CD4-positive, CD25-positive, alpha-beta regulatory T cell (primary cell): ENCODE results near the gene FBXO22. TPM values are rescaled to one million over a fixed set of nuclear protein-coding genes. Genes with fewer than 3 reads are reported as not detected.

ENCODE experiments used
- ATAC-seq, 2 donors: fragments of 150-1000 bp; cut with Tn5 transposase; one replicate each; pipeline ENCODE4 v1.10.0; 2021; ENCODE audit warnings: low read depth in 2 of 2, moderate number of reproducible peaks in 2 of 2, moderate library complexity in 1 of 2
- DNase-seq, 3 donors: peaks; one replicate each; pipeline versions ENCODE4 v3.0.0 to v3.0.0-alpha.2; 2012 to 2022; ENCODE audit warnings: mixed read lengths in 1 of 3
- H3K27ac ChIP-seq: one replicate; pipeline ENCODE4 v1.7.0; 2013; ENCODE audit warnings: mild to moderate bottlenecking, low read length; ENCODE audit not compliant: insufficient read depth, poor library complexity, severe bottlenecking
- H3K27me3 ChIP-seq: one replicate; pipeline ENCODE4 v1.7.0; 2013; ENCODE audit warnings: low read length; ENCODE audit not compliant: control insufficient read depth, insufficient read depth
- H3K36me3 ChIP-seq: one replicate; pipeline ENCODE4 v1.7.0; 2013; ENCODE audit warnings: mild to moderate bottlenecking, low read length, moderate library complexity; ENCODE audit not compliant: control insufficient read depth, insufficient read depth
- H3K4me1 ChIP-seq: 2 replicates; pipeline ENCODE4 v1.7.0; 2013; ENCODE audit warnings: mild to moderate bottlenecking, low read length; ENCODE audit not compliant: insufficient read depth, control insufficient read depth, poor library complexity, severe bottlenecking
- H3K4me3 ChIP-seq: one replicate; pipeline ENCODE4 v1.7.0; 2013; ENCODE audit warnings: low read depth, mild to moderate bottlenecking, low read length, moderate library complexity
- H3K9me3 ChIP-seq, 2 experiments: 1 replicate in 1 of 2; 2 replicates in 1 of 2; pipeline ENCODE4 v1.7.0; 2013; ENCODE audit warnings: low read length in 2 of 2, mild to moderate bottlenecking in 1 of 2, moderate library complexity in 1 of 2; ENCODE audit not compliant: control insufficient read depth in 2 of 2
- H3K27ac Mint-ChIP-seq, 3 donors: one replicate each; pipeline ENCODE4 v1.8.0; 2020 to 2022; ENCODE audit warnings: mild to moderate bottlenecking in 3 of 3, mixed read lengths in 3 of 3, moderate library complexity in 2 of 3
- H3K27me3 Mint-ChIP-seq: one replicate; pipeline ENCODE4 v1.8.0; 2022; ENCODE audit warnings: mild to moderate bottlenecking, mixed read lengths
- H3K36me3 Mint-ChIP-seq: one replicate; pipeline ENCODE4 v1.8.0; 2020; ENCODE audit warnings: mixed read lengths
- H3K4me1 Mint-ChIP-seq, 4 donors: one replicate each; pipeline ENCODE4 v1.8.0; 2020 to 2022; ENCODE audit warnings: mixed read lengths in 4 of 4, mild to moderate bottlenecking in 1 of 4
- H3K4me3 Mint-ChIP-seq, 4 donors: one replicate each; pipeline ENCODE4 v1.8.0; 2020 to 2022; ENCODE audit warnings: mild to moderate bottlenecking in 4 of 4, mixed read lengths in 4 of 4, moderate library complexity in 3 of 4
- H3K9me3 Mint-ChIP-seq, 7 donors: one replicate each; pipeline ENCODE4 v1.8.0; 2020 to 2022; ENCODE audit warnings: mixed read lengths in 7 of 7, mild to moderate bottlenecking in 3 of 7, moderate library complexity in 2 of 7
- polyA plus RNA-seq, 4 donors: library from polyadenylated mRNA; unstranded; fragments of 300-500 nt; fragmentation: Illumina TruSeq; gene quantifications; one replicate each; pipeline ENCODE4 v1.2.3, GENCODE V29; 2021
- total RNA-seq: library from RNA; stranded (reverse); gene quantifications from one replicate; pipeline ENCODE4 v1.2.3, GENCODE V29; 2022

The FBXO22 gene
- total and polyA plus RNA-seq, 5 donors from 2014 or later = 11.3 to 27.3 (median 19.8) TPM

GRCh38 chr15:75921732-75922703 lies 18.3 kb downstream of the FBXO22 start:
- peak overlapping the region in 1 of 3 donors; percentile 23 for H3K27ac Mint-ChIP-seq
- Histone ChIP-seq H3K4me3 (no peak overlapping the region), H3K27me3 (no peaks in the 10 kb centered on the region), H3K9me3 (no peaks in the 10 kb centered on the region), H3K4me1 (no peaks in the 10 kb centered on the region), H3K36me3 (peaks cover 35% of the 10 kb centered on the region), H3K27ac (no peak overlapping the region)
- H3K4me1 Mint-ChIP-seq = peaks cover 4 to 29% (median 24%) of the 10 kb centered on the region in 4 donors
- peaks cover 44% of the 10 kb centered on the region for H3K36me3 Mint-ChIP-seq
- peak in 1 of 2 donors; percentile 43 for ATAC-seq
- DNase-seq = peak in 2 of 3 donors; percentile 21 to 59
- H3K27me3 Mint-ChIP-seq = no peaks in the 10 kb centered on the region
- H3K4me3 Mint-ChIP-seq = no peak overlapping the region
- H3K9me3 Mint-ChIP-seq = no peaks in the 10 kb centered on the region

- Mint-ChIP-seq H3K4me3 (no peak overlapping the region), H3K9me3 (no peaks in the 10 kb centered on the region), H3K27ac (peak overlapping the region in 1 of 3 donors; percentile 11), H3K4me1 (peaks cover 4 to 30% (median 21%) of the 10 kb centered on the region in 4 donors), H3K36me3 (peaks cover 45% of the 10 kb centered on the region), H3K27me3 (no peaks in the 10 kb centered on the region)
- Histone ChIP-seq H3K36me3 (peaks cover 22% of the 10 kb centered on the region), H3K4me3 (no peak overlapping the region), H3K27ac (no peak overlapping the region), H3K9me3 (no peaks in the 10 kb centered on the region), H3K4me1 (no peaks in the 10 kb centered on the region), H3K27me3 (no peaks in the 10 kb centered on the region)
- peak in 1 of 2 donors; percentile 25 for ATAC-seq
- DNase-seq = peak in 1 of 3 donors; percentile 40
Measured at GRCh38 chr15:75923756-75924155, 20.1 kb downstream of the FBXO22 start.

- H3K4me1 ChIP-seq = no peaks in the 10 kb centered on the region
- ATAC-seq = no peak
- H3K4me3 Mint-ChIP-seq = no peak overlapping the region
- no peak for DNase-seq
- H3K9me3 Mint-ChIP-seq = no peaks in the 10 kb centered on the region
- no peaks in the 10 kb centered on the region for H3K27me3 Mint-ChIP-seq
- peaks cover 17% of the 10 kb centered on the region for H3K36me3 ChIP-seq
- H3K9me3 ChIP-seq = no peaks in the 10 kb centered on the region
- peaks cover 4 to 30% (median 20%) of the 10 kb centered on the region in 4 donors for H3K4me1 Mint-ChIP-seq
- no peaks in the 10 kb centered on the region for H3K27me3 ChIP-seq
- no peak overlapping the region for H3K27ac Mint-ChIP-seq
- H3K4me3 ChIP-seq = no peak overlapping the region
- peaks cover 44% of the 10 kb centered on the region for H3K36me3 Mint-ChIP-seq
- no peak overlapping the region for H3K27ac ChIP-seq
Measured at GRCh38 chr15:75924576-75924975, 20.9 kb downstream of the FBXO22 start.

GRCh38 chr15:75925440-75925839 lies 21.8 kb downstream of the FBXO22 start:
- H3K4me3 ChIP-seq = no peak overlapping the region
- H3K36me3 Mint-ChIP-seq = peaks cover 41% of the 10 kb centered on the region
- no peaks in the 10 kb centered on the region for H3K9me3 Mint-ChIP-seq
- DNase-seq (no peak), ATAC-seq (no peak)
- H3K27ac Mint-ChIP-seq = peak overlapping the region in 2 of 3 donors; percentile 8 to 28
- H3K4me1 Mint-ChIP-seq = peaks cover 4 to 33% (median 20%) of the 10 kb centered on the region in 4 donors
- H3K4me1 ChIP-seq = no peaks in the 10 kb centered on the region
- no peaks in the 10 kb centered on the region for H3K27me3 Mint-ChIP-seq
- H3K9me3 ChIP-seq = no peaks in the 10 kb centered on the region
- H3K27ac ChIP-seq = no peak overlapping the region
- peaks cover 25% of the 10 kb centered on the region for H3K36me3 ChIP-seq
- no peak overlapping the region for H3K4me3 Mint-ChIP-seq
- no peaks in the 10 kb centered on the region for H3K27me3 ChIP-seq

- Histone ChIP-seq H3K4me3 (no peak overlapping the region), H3K4me1 (no peaks in the 10 kb centered on the region), H3K27me3 (no peaks in the 10 kb centered on the region), H3K36me3 (peaks cover 30% of the 10 kb centered on the region), H3K9me3 (no peaks in the 10 kb centered on the region), H3K27ac (no peak overlapping the region)
- Mint-ChIP-seq H3K4me3 (no peak overlapping the region), H3K4me1 (peaks cover 4 to 35% (median 20%) of the 10 kb centered on the region in 4 donors), H3K27ac (peak overlapping the region in 2 of 3 donors; percentile 4 to 53), H3K27me3 (no peaks in the 10 kb centered on the region), H3K36me3 (peaks cover 50% of the 10 kb centered on the region), H3K9me3 (no peaks in the 10 kb centered on the region)
- ATAC-seq = no peak
- no peak for DNase-seq
Measured at GRCh38 chr15:75926931-75927330, 23.3 kb downstream of the FBXO22 start.

GRCh38 chr15:75927601-75928000 lies 23.9 kb downstream of the FBXO22 start:
- Histone ChIP-seq H3K4me1 (no peaks in the 10 kb centered on the region), H3K4me3 (no peak overlapping the region), H3K36me3 (peaks cover 33% of the 10 kb centered on the region), H3K27me3 (no peaks in the 10 kb centered on the region), H3K9me3 (no peaks in the 10 kb centered on the region), H3K27ac (no peak overlapping the region)
- H3K36me3 Mint-ChIP-seq = peaks cover 53% of the 10 kb centered on the region
- H3K27me3 Mint-ChIP-seq = no peaks in the 10 kb centered on the region
- H3K4me1 Mint-ChIP-seq = peaks cover 4 to 29% (median 17%) of the 10 kb centered on the region in 4 donors
- H3K27ac Mint-ChIP-seq = no peak overlapping the region
- DNase-seq (no peak), ATAC-seq (no peak)
- no peaks in the 10 kb centered on the region for H3K9me3 Mint-ChIP-seq
- H3K4me3 Mint-ChIP-seq = no peak overlapping the region

- no peak overlapping the region for H3K4me3 Mint-ChIP-seq
- Histone ChIP-seq H3K4me1 (no peaks in the 10 kb centered on the region), H3K4me3 (no peak overlapping the region), H3K9me3 (no peaks in the 10 kb centered on the region), H3K27me3 (no peaks in the 10 kb centered on the region), H3K36me3 (peaks cover 36% of the 10 kb centered on the region), H3K27ac (no peak overlapping the region)
- ATAC-seq (no peak), DNase-seq (peak in 1 of 3 donors; percentile 8)
- H3K27ac Mint-ChIP-seq = peak overlapping the region in 1 of 3 donors; percentile 42
- H3K4me1 Mint-ChIP-seq = peaks cover 2 to 24% (median 12%) of the 10 kb centered on the region in 4 donors
- H3K36me3 Mint-ChIP-seq = peaks cover 57% of the 10 kb centered on the region
- H3K9me3 Mint-ChIP-seq = no peaks in the 10 kb centered on the region
- no peaks in the 10 kb centered on the region for H3K27me3 Mint-ChIP-seq
Measured at GRCh38 chr15:75928680-75929608, 25.3 kb downstream of the FBXO22 start.
